CD14-positive monocyte (primary cell): ENCODE data around the gene RASIP1. TPM values are rescaled to one million over a fixed set of nuclear protein-coding genes. Genes with fewer than 3 reads are reported as not detected.

Experiments used
- DNase-seq, 3 donors: peaks; one replicate each; pipeline ENCODE4 v3.0.0-alpha.2; 2011 to 2022
- H2AFZ ChIP-seq: 2 replicates; pipeline ENCODE4 v1.6.0; 2012; ENCODE audit warnings: mild to moderate bottlenecking, low read depth, low read length, inconsistent platforms; ENCODE audit not compliant: insufficient read depth, poor library complexity, severe bottlenecking
- H3K27ac ChIP-seq, 2 donors: 1 replicate in 1 of 2; 2 replicates in 1 of 2; pipeline ENCODE4 v1.5.1; 2012 to 2013; ENCODE audit warnings: low read length in 2 of 2, control low read depth in 1 of 2, inconsistent platforms in 1 of 2, low read depth in 1 of 2, mild to moderate bottlenecking in 1 of 2
- H3K27me3 ChIP-seq, 2 donors: one replicate each; pipeline versions ENCODE4 v1.6.0 to v1.6.1; 2011 to 2013; ENCODE audit warnings: low read length in 2 of 2; ENCODE audit not compliant: control insufficient read depth in 2 of 2, insufficient read depth in 2 of 2
- H3K36me3 ChIP-seq, 2 donors: replicated peaks in 1 of 2; 1 replicate in 1 of 2; 2 replicates in 1 of 2; pipeline versions ENCODE4 v1.5.1 to v1.6.1; 2012 to 2013; ENCODE audit warnings: low read length in 2 of 2, control low read depth in 1 of 2, inconsistent platforms in 1 of 2, mild to moderate bottlenecking in 1 of 2; ENCODE audit not compliant: insufficient read depth in 2 of 2, control insufficient read depth in 1 of 2
- H3K4me1 ChIP-seq, 2 donors: 1 replicate in 1 of 2; 2 replicates in 1 of 2; pipeline versions ENCODE4 v1.5.1 to v1.6.1; 2012 to 2013; ENCODE audit warnings: low read length in 2 of 2, control low read depth in 1 of 2, inconsistent platforms in 1 of 2, mild to moderate bottlenecking in 1 of 2, moderate library complexity in 1 of 2; ENCODE audit not compliant: insufficient read depth in 2 of 2, control insufficient read depth in 1 of 2
- H3K4me2 ChIP-seq: replicated peaks from 2 replicates; pipeline ENCODE3; 2012; ENCODE audit warnings: low read length, moderate library complexity, mild to moderate bottlenecking; ENCODE audit not compliant: poor library complexity, severe bottlenecking; ENCODE audit errors: extremely low read depth
- H3K4me3 ChIP-seq, 3 experiments: fragments of 200-600 bp in 1 of 3; sonication (generic) in 1 of 3; replicated peaks in 1 of 3; 1 replicate in 2 of 3; 2 replicates in 1 of 3; pipeline ENCODE4 v1.5.1; 2011 to 2013; ENCODE audit warnings: low read length in 3 of 3, mild to moderate bottlenecking in 3 of 3, control low read depth in 2 of 3, low read depth in 2 of 3, inconsistent platforms in 1 of 3, moderate library complexity in 1 of 3
- H3K79me2 ChIP-seq: 2 replicates; pipeline ENCODE4 v1.6.0; 2012; ENCODE audit warnings: mild to moderate bottlenecking, control low read depth, inconsistent platforms, low read length, moderate library complexity; ENCODE audit not compliant: insufficient read depth
- H3K9ac ChIP-seq: 2 replicates; pipeline ENCODE4 v1.6.0; 2017; ENCODE audit warnings: low read length, mild to moderate bottlenecking; ENCODE audit not compliant: insufficient read depth, poor library complexity, severe bottlenecking
- H3K9me3 ChIP-seq, 2 donors: replicated peaks in 1 of 2; 1 replicate in 1 of 2; 2 replicates in 1 of 2; pipeline versions ENCODE4 v1.5.1 to v1.6.1; 2012 to 2013; ENCODE audit warnings: low read length in 2 of 2, control low read depth in 1 of 2; ENCODE audit not compliant: control insufficient read depth in 1 of 2, insufficient read depth in 1 of 2
- H4K20me1 ChIP-seq: 2 replicates; pipeline ENCODE4 v1.6.0; 2012; ENCODE audit warnings: mild to moderate bottlenecking, low read length, control low read depth, moderate library complexity; ENCODE audit not compliant: insufficient read depth
- H3K27ac Mint-ChIP-seq, 7 donors: one replicate each; pipeline ENCODE4 v1.8.0; 2020; ENCODE audit warnings: mild to moderate bottlenecking in 7 of 7, mixed read lengths in 7 of 7, moderate library complexity in 6 of 7, inconsistent platforms in 2 of 7
- H3K27me3 Mint-ChIP-seq, 3 donors: one replicate each; pipeline ENCODE4 v1.8.0; 2021 to 2022; ENCODE audit warnings: low read depth in 3 of 3, mild to moderate bottlenecking in 3 of 3, mixed read lengths in 3 of 3, moderate library complexity in 3 of 3, inconsistent platforms in 1 of 3
- H3K36me3 Mint-ChIP-seq, 2 donors: one replicate each; pipeline ENCODE4 v1.8.0; 2020; ENCODE audit warnings: mixed read lengths in 2 of 2, inconsistent platforms in 1 of 2, mild to moderate bottlenecking in 1 of 2
- H3K4me1 Mint-ChIP-seq: one replicate; pipeline ENCODE4 v1.8.0; 2020; ENCODE audit warnings: mild to moderate bottlenecking, mixed read lengths
- H3K4me3 Mint-ChIP-seq, 2 donors: one replicate each; pipeline ENCODE4 v1.8.0; 2020; ENCODE audit warnings: mild to moderate bottlenecking in 2 of 2, mixed read lengths in 2 of 2, moderate library complexity in 1 of 2
- H3K9me3 Mint-ChIP-seq, 7 donors: one replicate each; pipeline ENCODE4 v1.8.0; 2020 to 2022; ENCODE audit warnings: mixed read lengths in 7 of 7, mild to moderate bottlenecking in 6 of 7, moderate library complexity in 6 of 7, inconsistent platforms in 2 of 7
- CTCF ChIP-seq: fragments of 200-600 bp; IDR thresholded peaks from one replicate; pipeline ENCODE4 v1.8.0; 2022; ENCODE audit warnings: antibody characterized with exemption, mild to moderate bottlenecking
- WGBS: methylation state at CpG from one replicate; pipeline ENCODE4 v1.1.5; 2013; ENCODE audit warnings: missing lambda C conversion rate; ENCODE audit not compliant: insufficient coverage; 5-methylcytosine and 5-hydroxymethylcytosine counted together
- intact Hi-C, 2 donors: fragments of 100-400 bp; cut with micrococcal nuclease; formaldehyde crosslinking; loops; one replicate each; pipeline versions ENCODE4 v1.15.0 to v1.15.1; 2023
- polyA plus RNA-seq, 3 donors: library from polyadenylated mRNA; depleted of rRNA in 1 of 3; unstranded in 2 of 3; stranded (reverse) in 1 of 3; fragments of 300-500 nt in 2 of 3; fragments of >200 nt in 1 of 3; fragmentation: Illumina TruSeq in 2 of 3; gene quantifications; 1 replicate in 2 of 3; 2 replicates in 1 of 3; pipeline ENCODE4 v1.2.3, GENCODE V29; 2012 to 2021

The RASIP1 gene
- polyA plus RNA-seq, 3 donors: 1.2 TPM; not detected in 2

- H3K36me3 Mint-ChIP-seq: no peaks in the 10 kb centered on the region
- H3K79me2 ChIP-seq: no peaks in the 10 kb centered on the region
- TF ChIP-seq CTCF: no peak
- H3K9me3 ChIP-seq: no peaks in the 10 kb centered on the region
- H3K4me1 ChIP-seq: peaks cover 7 to 11% of the 10 kb centered on the region in 2 donors
- H2AFZ ChIP-seq: peak overlapping the region; percentile 68
- no peaks in the 10 kb centered on the region for H4K20me1 ChIP-seq
- H3K36me3 ChIP-seq: no peaks in the 10 kb centered on the region
- 29% methylated on average over 7 of the region's 16 CpGs for WGBS
- DNase-seq: peak in 2 of 3 donors; percentile 41 to 75
- intact Hi-C loops: no loop called here
- H3K4me2 ChIP-seq: no peak overlapping the region
- peaks cover 34 to 54% (median 48%) of the 10 kb centered on the region in 3 donors for H3K27me3 Mint-ChIP-seq
- H3K4me1 Mint-ChIP-seq: peaks cover 11% of the 10 kb centered on the region
- peak overlapping the region in 1 of 2 donors; percentile 87 for H3K4me3 Mint-ChIP-seq
- peak overlapping the region in 1 of 3 experiments; percentile 23 for H3K4me3 ChIP-seq
- no peak overlapping the region for H3K9ac ChIP-seq
- peaks cover 0 to 2% (median 0%) of the 10 kb centered on the region in 7 donors for H3K9me3 Mint-ChIP-seq
- peaks cover 0 to 8% of the 10 kb centered on the region in 2 donors for H3K27me3 ChIP-seq
- H3K27ac Mint-ChIP-seq: peak overlapping the region in 6 of 7 donors; percentile 4 to 78 (median 70)
- H3K27ac ChIP-seq: no peak overlapping the region
Measured at GRCh38 chr19:48760504-48761205, 20.2 kb upstream of the RASIP1 start.

DNA sequence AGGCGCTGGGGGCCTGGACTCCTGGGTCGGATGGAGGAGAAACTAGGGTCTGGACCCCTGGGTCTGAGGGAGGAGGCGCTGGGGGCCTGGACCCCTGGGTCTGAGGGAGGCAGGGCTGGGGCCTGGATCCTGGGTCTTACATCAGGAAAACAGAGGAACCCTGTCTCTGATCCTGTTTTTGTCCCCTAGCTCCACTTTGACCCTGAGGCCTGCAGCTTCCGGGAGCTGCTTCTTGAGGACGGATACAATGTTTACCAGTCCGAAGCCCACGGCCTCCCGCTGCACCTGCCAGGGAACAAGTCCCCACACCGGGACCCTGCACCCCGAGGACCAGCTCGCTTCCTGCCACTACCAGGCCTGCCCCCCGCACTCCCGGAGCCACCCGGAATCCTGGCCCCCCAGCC is 17.3 kb upstream of the RASIP1 start:
- no peak overlapping the region for H3K27ac ChIP-seq
- no peaks in the 10 kb centered on the region for H3K36me3 ChIP-seq
- Mint-ChIP-seq H3K27ac (peak overlapping the region in 1 of 7 donors; percentile 50), H3K36me3 (peaks cover 0 to 3% of the 10 kb centered on the region in 2 donors), H3K9me3 (peaks cover 0 to 12% (median 6%) of the 10 kb centered on the region in 7 donors), H3K4me3 (no peak overlapping the region), H3K4me1 (peaks cover 22% of the 10 kb centered on the region), H3K27me3 (peaks cover 37 to 58% (median 56%) of the 10 kb centered on the region in 3 donors)
- 100% methylated on average over 11 of the region's 14 CpGs for WGBS
- no peak overlapping the region for H3K9ac ChIP-seq
- DNase-seq: no peak
- no peak overlapping the region for H3K4me3 ChIP-seq
- intact Hi-C loops: no loop called here
- H3K27me3 ChIP-seq: peaks cover 6 to 27% of the 10 kb centered on the region in 2 donors
- no peaks in the 10 kb centered on the region for H3K9me3 ChIP-seq
- H4K20me1 ChIP-seq: no peaks in the 10 kb centered on the region
- no peaks in the 10 kb centered on the region for H3K79me2 ChIP-seq
- H3K4me2 ChIP-seq: no peak overlapping the region
- no peak overlapping the region for H2AFZ ChIP-seq
- no peak for TF ChIP-seq CTCF
- H3K4me1 ChIP-seq: peaks cover 11 to 20% of the 10 kb centered on the region in 2 donors
